D341Med (cell line): ENCODE results near the gene TMEM255B.

Experiments used
- DNase-seq: peaks from one replicate; pipeline ENCODE4 v3.0.0; 2012; ENCODE audit warnings: low spot score

Gene TMEM255B

GRCh38 chr13:113834496-113835200 lies 75.6 kb downstream of the TMEM255B start:
- DNase-seq = no peak

- peak; percentile 64 for DNase-seq
Observed at GRCh38 chr13:113835461-113836270, 76.6 kb downstream of the TMEM255B start.

GRCh38 chr13:113836768-113837559 lies 77.9 kb downstream of the TMEM255B start:
- no peak for DNase-seq

GRCh38 chr13:113837560-113838355 lies 78.7 kb downstream of the TMEM255B start:
- no peak for DNase-seq

- DNase-seq = no peak
Observed at GRCh38 chr13:113838711-113839201, 79.7 kb downstream of the TMEM255B start.

GRCh38 chr13:113839536-113840204 lies 80.6 kb downstream of the TMEM255B start:
- no peak for DNase-seq

- DNase-seq = no peak
Observed at GRCh38 chr13:113840541-113841352, 81.7 kb downstream of the TMEM255B start.

GRCh38 chr13:113841353-113841650 lies 82.3 kb downstream of the TMEM255B start:
- DNase-seq = no peak

GRCh38 chr13:113842336-113843062 lies 83.5 kb downstream of the TMEM255B start:
- no peak for DNase-seq

GRCh38 chr13:113843063-113843654 lies 84.1 kb downstream of the TMEM255B start:
- no peak for DNase-seq

GRCh38 chr13:113843864-113844556 lies 85.0 kb downstream of the TMEM255B start:
- no peak for DNase-seq

GRCh38 chr13:113845055-113845454 lies 86.0 kb downstream of the TMEM255B start:
- DNase-seq = no peak

GRCh38 chr13:113845723-113846635 lies 87.0 kb downstream of the TMEM255B start:
- DNase-seq = peak; percentile 9

GRCh38 chr13:113846636-113847318 lies 87.8 kb downstream of the TMEM255B start:
- peak; percentile 9 for DNase-seq

GRCh38 chr13:113848020-113848419 lies 89.0 kb downstream of the TMEM255B start:
- DNase-seq = peak; percentile 12

GRCh38 chr13:113848431-113849260 lies 89.6 kb downstream of the TMEM255B start:
- DNase-seq = peak; percentile 27
